GM12878 (cell line): ENCODE data around the gene GAS2L2. TPM values are rescaled to one million over a fixed set of nuclear protein-coding genes. Genes with fewer than 3 reads are reported as not detected.

Experiments
- ATAC-seq: fragments of 200-7000 bp; cut with Tn5 transposase; 3 replicates; pipeline ENCODE4 v1.9.1; 2020; ENCODE audit warnings: mild to moderate bottlenecking, moderate library complexity
- BruUV-seq: library from RNA; stranded (reverse); fragments of 400-500 nt; replicated peaks from 2 replicates; lab custom pipeline; 2021; lab: Mats Ljungman, UMichigan
- CTCF ChIA-PET: fragments of 300-600 bp; sonication (Branson Sonifier 250); formaldehyde crosslinking; extraction: SDS; loops from one replicate; lab custom pipeline; 2021; ENCODE audit warnings: inconsistent platforms; lab: Yijun Ruan, JAX
- POLR2A ChIA-PET: fragments of 350-600 bp; formaldehyde crosslinking; extraction: SDS; loops from one replicate; lab custom pipeline; 2021; ENCODE audit warnings: inconsistent platforms; lab: Charles Lee
- RAD21 ChIA-PET: fragments of 300-600 bp; sonication (Branson Sonifier 250); formaldehyde crosslinking; loops from one replicate; lab custom pipeline; 2023; ENCODE audit warnings: antibody characterized with exemption; ENCODE audit not compliant: unreplicated experiment; lab: Charles Lee
- SMC1A ChIA-PET: fragments of 300-600 bp; sonication (Branson Sonifier 250); formaldehyde crosslinking; loops from one replicate; lab custom pipeline; 2023; ENCODE audit not compliant: unreplicated experiment, uncharacterized antibody; lab: Charles Lee
- DNase-seq: peaks from one replicate; pipeline ENCODE4 v3.0.0-alpha.2; 2011; ENCODE audit warnings: low read depth, low spot score
- FAIRE-seq: peaks from 3 replicates; lab custom pipeline; 2011; peaks lifted over from hg19 to GRCh38; lab: Jason Lieb, UNC
- H2AFZ ChIP-seq: 2 replicates; pipeline ENCODE4 v1.6.0; 2011; ENCODE audit warnings: low read depth, low read length, control low read depth; ENCODE audit not compliant: control insufficient read depth
- H3K27ac ChIP-seq: 2 replicates; pipeline ENCODE4 v1.5.1; 2011; ENCODE audit warnings: control low read depth; ENCODE audit not compliant: control insufficient read depth, insufficient read depth
- H3K27me3 ChIP-seq, 2 experiments: replicated peaks in 1 of 2; 2 replicates each; pipeline versions ENCODE4 v1.6.0 to v1.6.1; 2011; ENCODE audit warnings: low read length in 1 of 2; ENCODE audit not compliant: control insufficient read depth in 2 of 2, insufficient read depth in 2 of 2
- H3K36me3 ChIP-seq, 2 experiments: 2 replicates each; pipeline ENCODE4 v1.5.1; 2011; ENCODE audit warnings: low read length in 1 of 2; ENCODE audit not compliant: control insufficient read depth in 2 of 2, insufficient read depth in 2 of 2
- H3K4me1 ChIP-seq: 2 replicates; pipeline ENCODE4 v1.6.1; 2011; ENCODE audit warnings: mild to moderate bottlenecking, low read length, moderate library complexity, mixed read lengths; ENCODE audit not compliant: control insufficient read depth, insufficient read depth
- H3K4me2 ChIP-seq: 2 replicates; pipeline ENCODE4 v1.6.0; 2011; ENCODE audit warnings: control low read depth; ENCODE audit not compliant: control insufficient read depth, insufficient read depth
- H3K4me3 ChIP-seq: fragments of 200-600 bp; sonication (generic); 2 replicates; pipeline ENCODE4 v1.5.1; 2016
- H3K79me2 ChIP-seq: 2 replicates; pipeline ENCODE4 v1.6.0; 2011; ENCODE audit warnings: low read length; ENCODE audit not compliant: control insufficient read depth, insufficient read depth
- H3K9ac ChIP-seq: 2 replicates; pipeline ENCODE4 v1.8.0; 2011; ENCODE audit warnings: low read length, control low read depth, mixed read lengths; ENCODE audit not compliant: control insufficient read depth, insufficient read depth
- H3K9me3 ChIP-seq: replicated peaks from 3 replicates; pipeline ENCODE4 v1.5.1; 2011; ENCODE audit warnings: mild to moderate bottlenecking, low read length; ENCODE audit not compliant: control insufficient read depth, insufficient read depth
- H4K20me1 ChIP-seq: 2 replicates; pipeline ENCODE4 v1.6.0; 2011; ENCODE audit not compliant: control insufficient read depth, insufficient read depth
- MAX ChIP-seq: IDR thresholded peaks from 2 replicates; pipeline ENCODE4 v1.6.1; 2012; ENCODE audit warnings: low read depth, low read length, improper control_type of control experiment
- MEF2A ChIP-seq: IDR thresholded peaks from 2 replicates; pipeline ENCODE4 v1.6.1; 2011; ENCODE audit warnings: low read depth, mild to moderate bottlenecking, low read length, moderate library complexity; ENCODE audit not compliant: insufficient read depth
- NFIC ChIP-seq: IDR thresholded peaks from 2 replicates; pipeline ENCODE4 v1.6.1; 2012; ENCODE audit warnings: low read depth, mild to moderate bottlenecking, inconsistent platforms, low read length, moderate library complexity
- NFYB ChIP-seq: IDR thresholded peaks from 2 replicates; pipeline ENCODE4 v1.6.1; 2011; ENCODE audit warnings: low read depth, mild to moderate bottlenecking, low read length, improper control_type of control experiment, moderate library complexity; ENCODE audit not compliant: insufficient read depth
- POLR2AphosphoS2 ChIP-seq: IDR thresholded peaks from 2 replicates; pipeline ENCODE4 v1.6.1; 2011; ENCODE audit warnings: low read depth, mild to moderate bottlenecking, low read length, improper control_type of control experiment, moderate library complexity
- SP1 ChIP-seq: IDR thresholded peaks from one replicate; pipeline ENCODE4 v1.6.1; 2011; ENCODE audit warnings: low read depth, low read length
- SPI1 ChIP-seq: IDR thresholded peaks from 2 replicates; pipeline ENCODE4 v1.6.1; 2011; ENCODE audit warnings: low read depth, mild to moderate bottlenecking, low read length, moderate library complexity, borderline replicate concordance; ENCODE audit not compliant: insufficient read depth
- TCF3 ChIP-seq: IDR thresholded peaks from 2 replicates; pipeline ENCODE4 v1.6.1; 2012; ENCODE audit warnings: low read depth, mild to moderate bottlenecking, low read length, borderline replicate concordance; ENCODE audit not compliant: insufficient read depth
- ZBTB4 ChIP-seq: fragments of 450-650 bp; formaldehyde crosslinking; IDR thresholded peaks from 2 replicates; pipeline ENCODE4 v1.4.0; 2022; ENCODE audit warnings: mild to moderate bottlenecking, moderate library complexity
- WGBS: methylation state at CpG from one replicate; pipeline ENCODE4 v1.1.6; 2016; ENCODE audit warnings: low lambda C conversion rate; ENCODE audit not compliant: insufficient replicate concordance, insufficient coverage; ENCODE audit errors: missing lambda C conversion rate; 5-methylcytosine and 5-hydroxymethylcytosine counted together
- in situ Hi-C: fragments of 300-500 bp; cut with MboI; formaldehyde crosslinking; loops from 9 replicates; pipeline ENCODE4 v1.14.3; 2018; ENCODE audit warnings: mixed read lengths
- intact Hi-C: fragments of 100-400 bp; cut with micrococcal nuclease; formaldehyde crosslinking; loops from one replicate; pipeline ENCODE4 v1.14.2; 2022; ENCODE audit not compliant: unreplicated experiment
- polyA plus RNA-seq, 11 experiments: library from polyadenylated mRNA; depleted of rRNA in 4 of 11; unstranded in 6 of 11; stranded (reverse) in 5 of 11; fragments of >200 nt; fragmentation: Nextera tagmentation in 4 of 11; fragmentation: Illumina TruSeq in 1 of 11; extraction: Ambion mirVana in 4 of 11; extraction: Trizol in 1 of 11; gene quantifications; 1 replicate in 1 of 11; 2 replicates in 10 of 11; pipeline versions ENCODE4 v1.2.1 to v1.2.3, GENCODE V29; 2011 to 2016; ENCODE audit warnings: inconsistent platforms in 2 of 11, missing spikeins in 2 of 11, low read depth in 1 of 11
- total RNA-seq, 4 experiments: library from RNA; depleted of rRNA in 3 of 4; stranded (reverse); fragments of >200 nt in 3 of 4; fragmentation: Illumina TruSeq in 1 of 4; extraction: Trizol in 1 of 4; gene quantifications; 2 replicates each; pipeline versions ENCODE4 v1.2.1 to v1.2.3, GENCODE V29; 2013 to 2021

Gene GAS2L2
- total and polyA plus RNA-seq, 10 of the 15 experiments (the other 5 are each of a cell fraction or from before 2014, with no cell fraction given) = 0.01 TPM; not detected in 9

- ATAC-seq = no peak
- no peak overlapping the region for H3K27ac ChIP-seq
- H3K4me2 ChIP-seq = no peak overlapping the region
- DNase-seq = no peak
- WGBS = 94% methylated on average over 2 of the region's 2 CpGs
- H3K9ac ChIP-seq = no peak overlapping the region
- H2AFZ ChIP-seq = no peak overlapping the region
- no TSS peak for BruUV-seq
- H3K9me3 ChIP-seq = no peaks in the 10 kb centered on the region
- ChIA-PET RAD21 (no interaction called here), SMC1A (interaction anchor here (1.1 to 1.2 kb wide), 3 partner anchors 8 to 47 kb away, joined by 3 to 4 read pairs (median 3); no protein-coding TSS in a partner anchor), CTCF (interaction anchor here (1.3 to 1.8 kb wide), 3 partner anchors 14 to 104 kb away, joined by 4 to 5 read pairs (median 4); partner anchors contain the start of gene RASL10B), POLR2A (no interaction called here)
- in situ Hi-C loops (no loop called here), intact Hi-C loops (no loop called here)
- peaks cover 3 to 34% of the 10 kb centered on the region in 2 experiments for H3K36me3 ChIP-seq
- H3K79me2 ChIP-seq = no peaks in the 10 kb centered on the region
- no peaks in the 10 kb centered on the region for H3K27me3 ChIP-seq
- no peak overlapping the region for H3K4me3 ChIP-seq
- H3K4me1 ChIP-seq = no peaks in the 10 kb centered on the region
- H4K20me1 ChIP-seq = no peaks in the 10 kb centered on the region
- FAIRE-seq = no peak
- TF ChIP-seq TCF3 (no peak), ZBTB4 (CRISPR knock-in tag) (no peak), MEF2A (no peak), NFYB (no peak), SP1 (no peak), NFIC (no peak), POLR2AphosphoS2 (no peak), MAX (no peak), SPI1 (no peak)
Measured at GRCh38 chr17:35717475-35717874, 35.6 kb downstream of the GAS2L2 start.
